HepG2 (cell line): ENCODE data around the gene TAF7. TPM values are rescaled to one million over a fixed set of nuclear protein-coding genes. Genes with fewer than 3 reads are reported as not detected.

Experiments used
- ATAC-seq: fragments of 200-7000 bp; cut with Tn5 transposase; 3 replicates; pipeline ENCODE4 v1.9.1; 2020; ENCODE audit warnings: mild to moderate bottlenecking, moderate library complexity
- BruUV-seq: library from RNA; stranded (reverse); fragments of 400-500 nt; replicated peaks from 2 replicates; lab custom pipeline; 2021; lab: Mats Ljungman, UMichigan
- CTCF ChIA-PET: fragments of 300-600 bp; formaldehyde crosslinking; extraction: SDS; loops from one replicate; lab custom pipeline; 2021; ENCODE audit warnings: low total read pairs, inconsistent platforms, low intra/inter-chr PET ratio; lab: Yijun Ruan, JAX
- POLR2A ChIA-PET: fragments of 350-600 bp; sonication (Branson Sonifier 250); formaldehyde crosslinking; loops from one replicate; lab custom pipeline; 2020; ENCODE audit warnings: antibody characterized with exemption, inconsistent platforms; lab: Yijun Ruan, JAX
- DNase-seq: peaks from one replicate; pipeline ENCODE4 v3.0.0-alpha.2; 2015; ENCODE audit warnings: low spot score
- FAIRE-seq: peaks from 3 replicates; lab custom pipeline; 2011; peaks lifted over from hg19 to GRCh38; lab: Jason Lieb, UNC
- H2AFZ ChIP-seq: one replicate; pipeline ENCODE4 v1.6.1; 2011; ENCODE audit warnings: low read length, inconsistent platforms
- H3K27ac ChIP-seq: fragments of 300-600 bp; 3 replicates; pipeline ENCODE4 v1.8.0; 2011; ENCODE audit warnings: mixed run types, mild to moderate bottlenecking, mixed read lengths, low read length, inconsistent platforms; ENCODE audit not compliant: insufficient read depth; ENCODE audit errors: extremely low read length
- H3K27me3 ChIP-seq, 2 experiments: fragments of 200-600 bp in 1 of 2; 2 replicates in 1 of 2; 3 replicates in 1 of 2; pipeline versions ENCODE4 v1.6.0 to v1.8.0; 2011; ENCODE audit warnings: low read length in 2 of 2, mild to moderate bottlenecking in 2 of 2, moderate library complexity in 2 of 2, inconsistent platforms in 1 of 2; ENCODE audit not compliant: insufficient read depth in 2 of 2, control insufficient read depth in 1 of 2
- H3K36me3 ChIP-seq, 2 experiments: fragments of 200-600 bp in 1 of 2; replicated peaks in 1 of 2; 2 replicates in 1 of 2; 3 replicates in 1 of 2; pipeline versions ENCODE4 v1.5.1 to v1.8.0; 2011; ENCODE audit warnings: low read length in 2 of 2, inconsistent platforms in 1 of 2; ENCODE audit not compliant: insufficient read depth in 2 of 2, control insufficient read depth in 1 of 2
- H3K4me1 ChIP-seq: 2 replicates; pipeline ENCODE4 v1.5.1; 2012; ENCODE audit warnings: low read length, inconsistent platforms; ENCODE audit not compliant: insufficient read depth
- H3K4me2 ChIP-seq: 2 replicates; pipeline ENCODE4 v1.6.0; 2011; ENCODE audit warnings: low read depth, low read length, inconsistent platforms
- H3K4me3 ChIP-seq, 3 experiments: fragments of 200-600 bp in 1 of 3; sonication (generic), shearing (Covaris generic) in 1 of 3; replicated peaks in 1 of 3; 2 replicates each; pipeline ENCODE4 v1.5.1; 2011 to 2016; ENCODE audit warnings: low read length in 3 of 3, inconsistent platforms in 2 of 3, low read depth in 2 of 3, mild to moderate bottlenecking in 2 of 3, control low read depth in 1 of 3, mixed read lengths in 1 of 3; ENCODE audit not compliant: insufficient read depth in 1 of 3
- H3K79me2 ChIP-seq: one replicate; pipeline ENCODE4 v1.6.1; 2011; ENCODE audit warnings: low read length, inconsistent platforms; ENCODE audit not compliant: insufficient read depth
- H3K9ac ChIP-seq: 2 replicates; pipeline ENCODE4 v1.6.0; 2011; ENCODE audit warnings: mild to moderate bottlenecking, low read depth, low read length, inconsistent platforms; ENCODE audit not compliant: insufficient read depth
- H3K9me3 ChIP-seq: 2 replicates; pipeline ENCODE4 v1.5.1; 2012; ENCODE audit warnings: mild to moderate bottlenecking, low read length
- H4K20me1 ChIP-seq: 2 replicates; pipeline ENCODE4 v1.6.0; 2011; ENCODE audit warnings: inconsistent platforms, mild to moderate bottlenecking, low read length, moderate library complexity; ENCODE audit not compliant: insufficient read depth
- E2F1 ChIP-seq: sonication (generic); formaldehyde crosslinking; IDR thresholded peaks from 2 replicates; pipeline ENCODE4 v1.5.0; 2020; ENCODE audit warnings: missing genetic modification reagents
- ELF1 ChIP-seq: sonication (generic); formaldehyde crosslinking; IDR thresholded peaks from 2 replicates; pipeline ENCODE4 v1.4.0; 2020; ENCODE audit warnings: missing genetic modification reagents
- GZF1 ChIP-seq: sonication (generic); formaldehyde crosslinking; IDR thresholded peaks from 2 replicates; pipeline ENCODE4 v1.5.1; 2020; ENCODE audit warnings: mild to moderate bottlenecking, missing genetic modification reagents
- HDAC2 ChIP-seq: sonication (generic); formaldehyde crosslinking; IDR thresholded peaks from 2 replicates; pipeline ENCODE4 v1.4.0; 2020; ENCODE audit warnings: missing genetic modification reagents
- KAT8 ChIP-seq: IDR thresholded peaks from 2 replicates; pipeline ENCODE4 v1.6.1; 2016; ENCODE audit warnings: missing genetic modification reagents, missing compliant biosample characterization
- KLF11 ChIP-seq: IDR thresholded peaks from 2 replicates; pipeline ENCODE4 v1.6.1; 2016; ENCODE audit warnings: missing compliant biosample characterization
- KLF9 ChIP-seq: IDR thresholded peaks from 2 replicates; pipeline ENCODE4 v1.6.1; 2016; ENCODE audit warnings: low read depth
- LBX2 ChIP-seq: sonication (generic); formaldehyde crosslinking; IDR thresholded peaks from 2 replicates; pipeline ENCODE4 v1.5.0; 2020; ENCODE audit warnings: missing genetic modification reagents, mild to moderate bottlenecking, borderline replicate concordance
- MYNN ChIP-seq: sonication (generic); formaldehyde crosslinking; IDR thresholded peaks from 2 replicates; pipeline ENCODE4 v1.4.0; 2020; ENCODE audit warnings: mild to moderate bottlenecking, low read depth, missing genetic modification reagents
- NFKB2 ChIP-seq: sonication (generic); formaldehyde crosslinking; IDR thresholded peaks from 2 replicates; pipeline ENCODE4 v1.4.0; 2020; ENCODE audit warnings: missing genetic modification reagents, borderline replicate concordance
- SRSF1 ChIP-seq: fragments of 200-400 bp; formaldehyde crosslinking; optimal IDR thresholded peaks from 2 replicates; pipeline ENCODE3; 2017; ENCODE audit warnings: mild to moderate bottlenecking, low read depth, low read length, moderate library complexity
- TBP ChIP-seq: sonication (generic); formaldehyde crosslinking; IDR thresholded peaks from 2 replicates; pipeline ENCODE4 v1.5.0; 2020; ENCODE audit warnings: missing genetic modification reagents
- ZBED4 ChIP-seq: sonication (generic); formaldehyde crosslinking; IDR thresholded peaks from 2 replicates; pipeline ENCODE4 v1.4.0; 2020; ENCODE audit warnings: missing genetic modification reagents, borderline replicate concordance
- ZFP1 ChIP-seq: IDR thresholded peaks from 2 replicates; pipeline ENCODE4 v1.6.1; 2016
- ZFP36L2 ChIP-seq: sonication (generic); formaldehyde crosslinking; IDR thresholded peaks from 2 replicates; pipeline ENCODE4 v1.4.0; 2020; ENCODE audit warnings: missing genetic modification reagents
- ZNF12 ChIP-seq: sonication (generic); formaldehyde crosslinking; IDR thresholded peaks from 2 replicates; pipeline ENCODE4 v1.5.0; 2020; ENCODE audit warnings: missing genetic modification reagents
- ZNF496 ChIP-seq: sonication (generic); formaldehyde crosslinking; IDR thresholded peaks from 2 replicates; pipeline ENCODE4 v1.8.1; 2023; ENCODE audit warnings: mild to moderate bottlenecking, moderate library complexity, missing genetic modification reagents; ENCODE audit not compliant: insufficient replicate concordance
- ZNF614 ChIP-seq: IDR thresholded peaks from 2 replicates; pipeline ENCODE4 v1.6.1; 2018; ENCODE audit warnings: missing biosample characterization, missing genetic modification reagents, inconsistent platforms, borderline replicate concordance
- ZNF644 ChIP-seq: IDR thresholded peaks from 2 replicates; pipeline ENCODE4 v1.6.1; 2016; ENCODE audit warnings: low read depth
- WGBS: methylation state at CpG from one replicate; pipeline ENCODE4 v1.1.6; 2017; ENCODE audit warnings: low lambda C conversion rate; 5-methylcytosine and 5-hydroxymethylcytosine counted together
- in situ Hi-C: cut with HindIII; loops from 2 replicates; pipeline ENCODE4 v1.10.0; 2017; ENCODE audit warnings: low pct_unique_long_range_greater_than_20kb; ENCODE audit not compliant: extremely low pct_ligation_motif_present
- intact Hi-C: fragments of 100-400 bp; cut with micrococcal nuclease; formaldehyde crosslinking; loops from one replicate; pipeline ENCODE4 v1.10.0; 2022; ENCODE audit not compliant: unreplicated experiment
- polyA plus RNA-seq, 8 experiments: library from polyadenylated mRNA; depleted of rRNA in 3 of 8; stranded (reverse) in 7 of 8; unstranded in 1 of 8; fragments of >200 nt; fragmentation: Illumina TruSeq in 4 of 8; extraction: Trizol in 4 of 8; gene quantifications; 2 replicates each; pipeline versions ENCODE4 v1.2.1 to v1.2.3, GENCODE V29; 2011 to 2016; ENCODE audit warnings: low read depth in 4 of 8, missing spikeins in 1 of 8, mixed read lengths in 1 of 8; ENCODE audit not compliant: insufficient read depth in 1 of 8
- total RNA-seq, 5 experiments: library from RNA; depleted of rRNA; stranded (reverse); fragments of >200 nt; fragmentation: Illumina TruSeq; extraction: Trizol; gene quantifications; 2 replicates each; pipeline ENCODE4 v1.2.3, GENCODE V29; 2016; ENCODE audit warnings: low read depth in 1 of 5
- TF ChIP-seq, protein P1 (sequence below): sonication (generic); formaldehyde crosslinking; IDR thresholded peaks from 2 replicates; pipeline ENCODE4 v1.8.1; 2023; ENCODE audit warnings: mild to moderate bottlenecking, missing genetic modification reagents

The TAF7 gene
- total and polyA plus RNA-seq, 2 of the 13 experiments (the other 11 are each of a cell fraction or from before 2014, with no cell fraction given) = 41.6 to 61.5 TPM

GRCh38 chr5:141343953-141344463, 23.4 kb upstream of the TAF7 start:
- intact Hi-C loops = no loop called here

More at GRCh38 chr5:141343953-141344463, 23.4 kb upstream of the TAF7 start:
- H2AFZ ChIP-seq = no peak overlapping the region
- peaks cover 23% of the 10 kb centered on the region for H3K9me3 ChIP-seq
- no peak overlapping the region for H3K4me3 ChIP-seq
- ChIA-PET POLR2A (no interaction called here), CTCF (interaction anchor here (0.9 kb wide), 1 partner anchor 217 kb away, joined by 3 read pairs; no protein-coding TSS in a partner anchor)
- no peak overlapping the region for H3K27ac ChIP-seq
- 71% methylated on average over 31 of the region's 31 CpGs for WGBS
- TF ChIP-seq ZNF644 (CRISPR knock-in tag) = no peak
- no peak for TF ChIP-seq KAT8 (CRISPR knock-in tag)
- no peak for TF ChIP-seq KLF11 (CRISPR knock-in tag)
- TF ChIP-seq ELF1 = no peak
- TF ChIP-seq ZFP36L2 (CRISPR knock-in tag) = no peak
- no peak for TF ChIP-seq E2F1 (CRISPR knock-in tag)
- no peak for TF ChIP-seq ZBED4 (CRISPR knock-in tag)
- no peak for TF ChIP-seq ZNF496 (CRISPR knock-in tag)
- TF ChIP-seq NFKB2 (CRISPR knock-in tag) = no peak
- no peak for TF ChIP-seq ZNF12 (CRISPR knock-in tag)
- no peak for TF ChIP-seq KLF9
- TF ChIP-seq ZNF614 (CRISPR knock-in tag) = no peak
- TF ChIP-seq GZF1 (CRISPR knock-in tag) = no peak
- no peak for TF ChIP-seq LBX2
- TF ChIP-seq SRSF1 = no peak
- no peak for TF ChIP-seq HDAC2 (CRISPR knock-in tag)
- no peak for TF ChIP-seq ZFP1
- TF ChIP-seq TBP (CRISPR knock-in tag) = no peak
- no peak for TF ChIP-seq MYNN (CRISPR knock-in tag)
- TF ChIP-seq, protein P1, sequence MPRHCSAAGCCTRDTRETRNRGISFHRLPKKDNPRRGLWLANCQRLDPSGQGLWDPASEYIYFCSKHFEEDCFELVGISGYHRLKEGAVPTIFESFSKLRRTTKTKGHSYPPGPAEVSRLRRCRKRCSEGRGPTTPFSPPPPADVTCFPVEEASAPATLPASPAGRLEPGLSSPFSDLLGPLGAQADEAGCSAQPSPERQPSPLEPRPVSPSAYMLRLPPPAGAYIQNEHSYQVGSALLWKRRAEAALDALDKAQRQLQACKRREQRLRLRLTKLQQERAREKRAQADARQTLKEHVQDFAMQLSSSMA (CRISPR knock-in tag) = no peak
- DNase-seq (no peak), FAIRE-seq (no peak), ATAC-seq (no peak)
- H3K79me2 ChIP-seq = no peaks in the 10 kb centered on the region
- no peaks in the 10 kb centered on the region for H3K27me3 ChIP-seq
- H3K4me1 ChIP-seq = no peaks in the 10 kb centered on the region
- H4K20me1 ChIP-seq = no peaks in the 10 kb centered on the region
- no TSS peak for BruUV-seq
- H3K4me2 ChIP-seq = no peak overlapping the region
- H3K9ac ChIP-seq = no peak overlapping the region
- in situ Hi-C loops = no loop called here
- H3K36me3 ChIP-seq = no peaks in the 10 kb centered on the region
